Measurements from ENCODE around the gene BPIFB2. TPM values are rescaled to one million over a fixed set of nuclear protein-coding genes. Genes with fewer than 3 reads are reported as not detected.

BPIFB2 gene
- total RNA-seq, 1 donor from 2014 or later = not detected

- Histone ChIP-seq H3K4me3 (ENCODE audit: low read depth, low read length) (no peak overlapping the region), H3K27me3 (ENCODE audit: control insufficient read depth, insufficient read depth, low read length) (no peaks in the 10 kb centered on the region), H3K36me3 (ENCODE audit: control insufficient read depth, insufficient read depth, low read length) (no peaks in the 10 kb centered on the region)
- DNase-seq (ENCODE audit: low read depth) (no peak), FAIRE-seq (no peak)
- no peak for TF ChIP-seq CTCF (IDR thresholded peaks at IDR 0.05; ENCODE audit: insufficient read depth, low read length, severe bottlenecking)
These were observed 18.7 kb downstream of the BPIFB2 start for GRCh38 chr20:33026072-33026778.

- DNase-seq (ENCODE audit: low read depth) (no peak), FAIRE-seq (no peak)
- no peaks in the 10 kb centered on the region for H3K36me3 ChIP-seq (ENCODE audit: control insufficient read depth, insufficient read depth, low read length)
- no peak overlapping the region for H3K4me3 ChIP-seq (ENCODE audit: low read depth, low read length)
- H3K27me3 ChIP-seq (ENCODE audit: control insufficient read depth, insufficient read depth, low read length) = no peaks in the 10 kb centered on the region
- TF ChIP-seq CTCF (IDR thresholded peaks at IDR 0.05; ENCODE audit: insufficient read depth, low read length, severe bottlenecking) = no peak
These were observed 19.6 kb downstream of the BPIFB2 start for GRCh38 chr20:33026779-33027759.

- no peak for TF ChIP-seq CTCF (IDR thresholded peaks at IDR 0.05; ENCODE audit: insufficient read depth, low read length, severe bottlenecking)
- H3K4me3 ChIP-seq (ENCODE audit: low read depth, low read length) = no peak overlapping the region
- H3K36me3 ChIP-seq (ENCODE audit: control insufficient read depth, insufficient read depth, low read length) = no peaks in the 10 kb centered on the region
- FAIRE-seq = no peak
- H3K27me3 ChIP-seq (ENCODE audit: control insufficient read depth, insufficient read depth, low read length) = no peaks in the 10 kb centered on the region
- DNase-seq (ENCODE audit: low read depth) = no peak
These were observed 20.6 kb downstream of the BPIFB2 start for GRCh38 chr20:33027769-33028751.

- Histone ChIP-seq H3K27me3 (ENCODE audit: control insufficient read depth, insufficient read depth, low read length) (no peaks in the 10 kb centered on the region), H3K36me3 (ENCODE audit: control insufficient read depth, insufficient read depth, low read length) (no peaks in the 10 kb centered on the region), H3K4me3 (ENCODE audit: low read depth, low read length) (no peak overlapping the region)
- FAIRE-seq = no peak
- no peak for TF ChIP-seq CTCF (IDR thresholded peaks at IDR 0.05; ENCODE audit: insufficient read depth, low read length, severe bottlenecking)
- no peak for DNase-seq (ENCODE audit: low read depth)
These were observed 21.4 kb downstream of the BPIFB2 start for GRCh38 chr20:33028875-33029274.

- Histone ChIP-seq H3K4me3 (ENCODE audit: low read depth, low read length) (no peak overlapping the region), H3K27me3 (ENCODE audit: control insufficient read depth, insufficient read depth, low read length) (no peaks in the 10 kb centered on the region), H3K36me3 (ENCODE audit: control insufficient read depth, insufficient read depth, low read length) (no peaks in the 10 kb centered on the region)
- DNase-seq (ENCODE audit: low read depth) = no peak
- no peak for TF ChIP-seq CTCF (IDR thresholded peaks at IDR 0.05; ENCODE audit: insufficient read depth, low read length, severe bottlenecking)
- no peak for FAIRE-seq
These were observed 22.6 kb downstream of the BPIFB2 start for GRCh38 chr20:33030076-33030475.

Measured in bronchial epithelial cell (primary cell).